Right ventricle myocardium superior (tissue), 1 donor: ENCODE data around the gene TRAPPC2L. TPM values are rescaled to one million over a fixed set of nuclear protein-coding genes. Genes with fewer than 3 reads are reported as not detected.
"Not testable (repeated sequence)": the region's sequence is repeated elsewhere in the genome, so short reads cannot be mapped to it uniquely, and the experiment has no call there.

Experiments used
- ATAC-seq: fragments of 200-7000 bp; cut with Tn5 transposase; one replicate; pipeline ENCODE4 v1.9.1; 2020; ENCODE audit warnings: mild to moderate bottlenecking; ENCODE audit not compliant: poor library complexity
- DNase-seq: peaks from one replicate; pipeline ENCODE4 v3.0.0-alpha.2; 2020
- intact Hi-C: fragments of 100-400 bp; cut with DNase I; formaldehyde crosslinking; loops from one replicate; pipeline ENCODE4 v1.11.2; 2022
- total RNA-seq: library from RNA; stranded (reverse); fragmentation: NEBNext Ultra II Directional; extraction: Animal tissue kit (Norgen Biotek cat#: 25700); gene quantifications from one replicate; pipeline ENCODE4 v1.2.1, GENCODE V29; 2021
- donor health status: DM: no; HTN: yes; CAD: no; lungs with severe emphysema.

TRAPPC2L gene
- total RNA-seq, 1 donor from 2014 or later, result 53.0 TPM

DNA sequence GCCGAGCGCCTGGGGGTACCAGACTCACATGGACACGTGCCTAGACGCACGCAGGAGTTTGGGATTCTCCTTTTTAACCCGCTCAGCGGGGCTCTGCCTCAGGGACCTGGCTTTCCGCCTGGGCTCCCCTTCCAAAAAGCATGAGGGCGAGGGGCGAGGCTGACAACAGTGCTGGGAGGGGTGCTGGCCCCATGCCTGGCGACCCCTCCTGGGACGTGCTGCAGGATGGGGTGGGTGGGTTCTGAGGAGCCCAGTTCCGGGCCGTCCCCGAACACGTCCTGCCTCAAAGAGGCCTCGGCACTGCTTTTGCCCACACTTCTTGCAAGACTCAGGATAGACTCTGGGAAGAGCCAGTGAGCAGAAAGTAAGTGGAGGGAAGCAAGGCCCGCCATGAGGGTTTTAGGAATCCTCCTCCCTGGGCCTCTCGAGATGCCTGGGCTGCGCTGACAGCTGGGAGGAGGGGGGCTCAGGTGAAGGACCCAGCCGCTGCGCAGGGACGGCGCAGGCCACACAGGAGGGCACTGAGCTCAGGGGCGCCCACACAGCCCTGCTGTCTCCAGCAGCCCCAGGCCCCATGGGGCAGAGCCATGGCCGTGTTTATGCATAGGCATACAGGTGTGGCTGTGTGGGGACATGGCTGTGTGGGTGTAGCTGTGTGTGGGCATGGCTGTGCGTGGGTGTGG is 24.9 kb downstream of the TRAPPC2L start:
- intact Hi-C loops, result loop anchor here (10.0 kb wide), 1 partner anchor 53 kb away; no protein-coding TSS in a partner anchor
- ATAC-seq, result no peak

DNA sequence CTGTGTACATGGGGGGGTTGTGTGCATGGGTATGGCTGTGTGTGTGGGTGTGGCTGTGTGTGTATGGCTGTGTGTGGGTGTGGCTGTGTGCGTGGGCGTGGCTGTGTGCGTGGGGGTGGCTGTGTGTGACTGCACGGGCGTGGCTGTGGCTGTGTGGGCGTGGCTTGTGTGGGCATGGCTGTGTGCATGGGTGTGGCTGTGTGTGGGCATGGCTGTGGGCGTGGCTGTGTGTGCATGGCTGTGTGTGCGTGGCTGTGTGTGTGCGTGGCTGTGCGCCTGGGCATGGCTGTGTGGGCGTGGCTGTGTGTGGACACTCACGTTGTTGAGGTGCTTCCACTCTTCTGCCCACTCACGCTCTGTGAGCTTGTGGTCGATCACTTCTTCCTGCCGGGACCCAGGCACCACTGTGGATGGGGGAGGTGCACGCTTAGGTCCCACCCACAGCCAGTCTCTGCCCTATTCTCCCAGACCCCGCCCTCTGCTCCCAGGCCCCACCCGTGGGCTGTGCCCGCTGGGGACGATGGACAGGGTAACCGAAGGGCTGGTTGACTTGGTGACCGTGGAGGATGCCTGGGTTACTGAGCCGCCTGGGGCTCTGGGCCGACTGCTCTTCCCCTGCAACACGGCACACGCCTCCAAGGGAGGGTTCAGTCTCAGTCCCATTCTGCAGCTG is 25.6 kb downstream of the TRAPPC2L start:
- intact Hi-C loops, result loop anchor here (10.0 kb wide), 1 partner anchor 52 kb away; no protein-coding TSS in a partner anchor
- DNase-seq, result peak; percentile 54
- no peak for ATAC-seq

More for the DNA sequence above, 24.9 kb downstream of the TRAPPC2L start:
- DNase-seq, result no peak

DNA sequence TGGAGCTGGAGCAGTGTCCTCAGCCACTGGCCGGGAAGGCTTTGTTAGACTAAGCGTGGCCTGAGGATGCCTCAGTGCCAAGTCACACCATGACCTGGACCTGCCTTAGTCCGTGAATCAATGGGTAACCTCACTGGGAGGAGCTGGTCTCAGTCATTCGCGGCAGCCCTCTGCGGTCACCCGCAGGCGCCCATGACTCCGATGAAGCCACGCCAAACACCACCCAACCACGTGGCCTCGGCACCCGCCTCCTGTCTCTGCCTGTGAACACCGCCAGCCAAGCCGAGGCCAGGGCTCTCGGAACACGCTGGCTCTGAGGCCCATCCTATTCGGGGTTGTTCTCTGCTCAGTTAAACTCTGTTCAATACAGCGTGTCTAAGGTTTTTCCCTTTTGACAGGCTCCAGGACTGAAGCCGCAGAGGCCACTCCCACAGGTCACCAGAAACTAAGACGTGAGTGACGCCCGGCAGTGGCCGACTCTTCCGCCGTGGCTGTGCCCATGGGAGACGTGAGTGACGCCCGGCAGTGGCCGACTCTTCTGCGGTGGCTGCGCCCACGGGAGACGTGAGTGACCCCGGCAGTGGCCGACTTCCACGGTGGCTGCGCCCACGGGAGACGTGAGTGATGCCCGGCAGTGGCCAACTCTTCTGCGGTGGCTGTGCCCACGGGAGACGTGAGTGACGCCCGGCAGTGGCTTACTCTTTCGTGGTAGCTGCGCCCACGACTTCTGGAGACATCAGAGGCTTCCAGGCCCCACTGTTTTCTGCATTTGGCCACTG is 26.4 kb downstream of the TRAPPC2L start:
- no peak for ATAC-seq
- DNase-seq, result no peak
- intact Hi-C loops, result loop anchor here (10.0 kb wide), 1 partner anchor 51 kb away; no protein-coding TSS in a partner anchor

DNA sequence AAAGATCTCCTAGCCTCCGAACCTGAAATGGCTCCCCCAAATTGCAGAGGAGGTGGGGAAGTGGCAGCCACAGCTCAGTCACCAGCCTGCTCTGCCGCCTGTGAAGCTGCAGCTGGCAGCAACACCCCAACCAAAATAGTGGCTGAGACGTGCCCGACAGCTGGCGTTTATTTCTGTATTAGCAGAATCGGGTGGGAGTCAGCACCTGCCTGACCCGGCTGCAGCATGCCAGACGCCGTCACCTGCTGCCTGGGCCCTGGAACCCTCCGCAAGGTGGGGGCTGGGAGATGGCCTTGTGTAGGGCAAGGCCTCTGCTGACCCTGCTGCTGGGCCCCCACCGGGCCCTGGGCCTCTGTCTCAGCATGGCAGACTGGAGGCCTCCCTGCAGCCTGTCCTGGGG is 27.0 kb downstream of the TRAPPC2L start:
- DNase-seq (no peak), ATAC-seq (no peak)
- intact Hi-C loops, result loop anchor here (10.0 kb wide), 1 partner anchor 51 kb away; no protein-coding TSS in a partner anchor

- intact Hi-C loops, result loop anchor here (10.0 kb wide), 1 partner anchor 50 kb away; no protein-coding TSS in a partner anchor
- DNase-seq (no peak), ATAC-seq (no peak)
Observed at GRCh38 chr16:88884569-88885271, 27.8 kb downstream of the TRAPPC2L start.

DNA sequence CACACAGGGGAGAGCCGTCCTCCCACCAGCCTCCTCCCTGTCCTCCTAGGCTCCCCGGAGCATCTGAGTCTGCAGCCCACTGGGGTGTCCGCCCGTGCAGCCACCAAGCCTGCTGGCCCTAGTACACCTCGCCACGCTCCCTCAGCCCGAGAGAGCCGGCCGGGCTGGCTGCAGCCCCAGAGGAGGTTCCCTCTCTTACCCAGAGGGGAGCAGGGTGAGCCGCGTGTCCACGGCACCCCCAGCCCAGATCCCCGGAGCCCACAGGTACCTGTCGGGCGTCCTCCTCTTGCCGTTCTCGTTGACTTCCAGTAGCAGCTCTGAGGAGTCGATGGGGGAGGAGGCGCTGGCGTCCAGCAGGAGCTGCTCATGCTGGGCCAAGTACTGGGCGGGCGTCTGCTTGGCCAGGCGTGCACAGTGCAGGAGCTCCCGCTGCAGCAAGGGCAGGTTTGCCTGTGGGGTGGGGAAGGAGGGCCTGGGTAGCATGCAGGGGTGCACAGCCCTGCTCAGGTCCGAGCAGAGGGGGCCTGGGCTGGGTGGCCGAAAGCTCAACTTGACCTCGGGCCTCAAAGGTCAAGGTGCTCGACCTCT is 28.9 kb downstream of the TRAPPC2L start:
- no peak for DNase-seq
- intact Hi-C loops, result loop anchor here (10.0 kb wide), 1 partner anchor 49 kb away; no protein-coding TSS in a partner anchor
- no peak for ATAC-seq

DNA sequence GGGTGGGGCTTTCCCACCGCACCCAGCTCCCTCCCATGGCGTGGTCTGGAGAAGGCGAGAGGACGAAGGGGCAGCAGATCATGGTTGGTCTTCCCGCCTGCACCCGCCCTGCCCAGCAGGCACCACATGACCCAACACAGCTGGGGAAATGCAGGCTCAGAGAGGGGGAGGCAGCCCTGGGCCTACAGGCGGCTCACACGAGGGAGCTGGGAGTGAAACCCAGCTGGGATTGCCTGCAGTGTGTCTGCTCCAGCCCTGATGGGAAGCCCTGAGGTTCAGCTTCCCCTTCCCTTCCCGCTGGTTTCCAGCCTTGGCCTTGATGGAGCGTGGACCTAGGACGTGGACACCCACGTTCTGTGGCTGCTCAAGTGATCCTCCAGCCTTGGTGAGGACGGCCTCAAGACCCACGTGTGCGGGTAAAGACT is 29.5 kb downstream of the TRAPPC2L start:
- intact Hi-C loops, result loop anchor here (10.0 kb wide), 1 partner anchor 48 kb away; no protein-coding TSS in a partner anchor
- no peak for DNase-seq
- ATAC-seq, result peak; percentile 3

- DNase-seq (peak; percentile 94), ATAC-seq (peak; percentile 86)
- intact Hi-C loops, result loop anchor here (10.0 kb wide), 1 partner anchor 48 kb away; no protein-coding TSS in a partner anchor
Observed at GRCh38 chr16:88886845-88887521, 30.1 kb downstream of the TRAPPC2L start.

GRCh38 chr16:88888057-88888456 is 31.1 kb downstream of the TRAPPC2L start:
- no peak for DNase-seq
- intact Hi-C loops, result loop anchor here (10.0 kb wide), 1 partner anchor 47 kb away; no protein-coding TSS in a partner anchor
- peak; percentile 1 for ATAC-seq

- ATAC-seq (peak; percentile 26), DNase-seq (peak; percentile 78)
- intact Hi-C loops, result loop anchor here (10.0 kb wide), 1 partner anchor 46 kb away; no protein-coding TSS in a partner anchor
Observed at GRCh38 chr16:88888461-88889387, 31.8 kb downstream of the TRAPPC2L start.

- not testable (repeated sequence) for ATAC-seq, DNase-seq
- intact Hi-C loops, result loop anchor here (10.0 kb wide), 1 partner anchor 45 kb away; no protein-coding TSS in a partner anchor
Observed at GRCh38 chr16:88889702-88890352, 32.9 kb downstream of the TRAPPC2L start.

GRCh38 chr16:88891083-88891482 is 34.2 kb downstream of the TRAPPC2L start:
- intact Hi-C loops, result no loop called here
- ATAC-seq, result no peak
- no peak for DNase-seq

GRCh38 chr16:88892065-88892464 is 35.1 kb downstream of the TRAPPC2L start:
- DNase-seq, result no peak
- intact Hi-C loops, result no loop called here
- no peak for ATAC-seq

GRCh38 chr16:88893127-88893968 is 36.4 kb downstream of the TRAPPC2L start:
- intact Hi-C loops, result no loop called here
- ATAC-seq (no peak), DNase-seq (no peak)

DNA sequence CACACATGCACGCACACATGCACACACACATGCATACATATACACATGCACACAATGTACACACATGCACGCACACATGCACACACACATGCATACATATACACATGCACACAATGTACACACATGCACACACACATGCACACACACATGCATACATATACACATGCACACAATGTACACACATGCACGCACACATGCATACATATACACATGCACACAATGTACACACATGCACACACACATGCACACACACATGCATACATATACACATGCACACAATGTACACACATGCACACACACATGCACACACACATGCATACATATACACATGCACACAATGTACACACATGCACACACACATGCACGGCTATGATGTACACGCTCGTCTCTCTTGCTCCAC is 37.3 kb downstream of the TRAPPC2L start:
- ATAC-seq, intact Hi-C loops, DNase-seq: not testable (repeated sequence)
